GM18526 (cell line): Measurements from ENCODE around the gene ASAP2.

Source experiments
- POLR2A ChIP-seq: IDR thresholded peaks from 3 replicates; pipeline ENCODE4 v1.6.1; 2011; ENCODE audit not compliant: insufficient read length; ENCODE audit errors: extremely low read depth

The ASAP2 gene

DNA sequence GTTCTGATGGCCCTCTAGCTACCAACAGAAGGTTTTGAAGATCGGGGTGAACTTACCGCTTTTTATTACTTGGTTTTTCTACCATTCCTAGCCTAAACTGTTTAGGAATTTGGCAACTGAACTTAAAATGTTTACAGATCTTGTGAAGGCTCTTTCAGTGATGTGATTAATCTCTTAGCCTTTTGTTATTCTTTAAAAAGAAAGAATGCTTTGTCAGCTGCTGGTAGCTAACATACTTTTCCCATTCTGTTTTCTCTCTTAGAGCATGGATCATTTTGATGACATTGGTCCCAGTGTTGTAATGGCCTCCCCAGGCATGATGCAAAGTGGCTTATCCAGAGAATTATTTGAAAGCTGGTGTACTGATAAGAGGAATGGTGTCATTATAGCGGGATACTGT, 234.9 kb downstream of the ASAP2 start:
- TF ChIP-seq POLR2A = no peak

DNA sequence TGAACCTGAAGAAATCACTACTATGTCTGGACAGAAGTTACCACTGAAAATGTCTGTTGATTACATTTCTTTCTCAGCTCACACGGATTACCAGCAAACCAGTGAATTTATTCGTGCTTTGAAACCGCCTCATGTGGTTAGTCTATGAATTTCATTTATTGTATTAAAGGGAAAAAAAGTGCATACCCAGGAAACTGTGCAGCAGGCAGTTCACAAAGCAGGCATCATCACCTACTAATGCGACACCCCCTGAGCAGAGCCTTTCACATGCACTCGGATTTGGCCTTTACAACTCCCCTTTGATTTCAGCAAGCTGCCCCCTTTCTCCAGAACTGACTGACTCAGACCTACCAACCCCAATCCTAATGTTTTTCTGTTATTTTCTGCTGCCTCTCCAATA, 236.9 kb downstream of the ASAP2 start:
- TF ChIP-seq POLR2A = no peak

DNA sequence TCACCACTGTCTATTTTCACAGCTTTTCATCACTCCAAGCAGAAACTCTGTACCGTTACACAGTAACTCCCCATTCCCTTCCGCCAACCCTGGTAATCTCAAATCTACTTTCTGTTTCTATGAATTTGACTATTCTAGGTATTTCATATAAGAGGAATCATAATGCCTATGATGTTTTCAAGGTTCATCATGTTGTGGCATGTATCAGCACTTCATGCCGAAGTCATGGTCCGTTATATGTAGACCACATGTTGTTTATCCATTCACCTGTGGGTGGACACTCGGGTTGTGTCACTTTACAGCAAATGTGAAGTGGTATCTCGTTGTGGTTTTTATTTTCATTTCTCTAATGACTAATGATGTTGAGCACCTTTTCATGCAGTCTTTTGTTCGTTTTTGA, 238.5 kb downstream of the ASAP2 start:
- no peak for TF ChIP-seq POLR2A

DNA sequence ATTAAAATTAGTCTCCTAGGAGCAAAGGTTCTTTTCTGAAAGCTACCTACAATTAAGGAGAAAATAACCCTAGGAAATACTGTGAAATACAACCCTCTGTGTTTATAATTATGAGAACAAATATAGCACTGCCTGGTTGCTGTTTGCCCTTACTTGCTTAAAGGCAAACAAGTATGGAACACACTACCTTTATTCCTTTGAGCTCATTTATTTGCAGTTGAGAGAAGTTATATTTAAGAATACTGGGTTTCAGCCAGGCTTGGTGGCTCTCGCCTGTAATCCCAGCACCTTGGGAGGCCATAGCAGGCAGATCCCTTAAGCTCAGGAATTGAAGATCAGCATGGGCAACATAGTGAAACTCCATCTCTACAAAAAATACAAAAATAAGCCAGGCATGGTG, 244.6 kb downstream of the ASAP2 start:
- TF ChIP-seq POLR2A = no peak
